A549 (cell line): ENCODE measurements around the gene PCDHGB5.

ENCODE experiments used
- EHMT2 ChIP-seq: fragments of 200-600 bp; sonication (generic); IDR thresholded peaks from 2 replicates; pipeline ENCODE4 v1.6.1; 2016; ENCODE audit warnings: antibody characterized with exemption, low read depth, mild to moderate bottlenecking, moderate library complexity
- EP300 ChIP-seq, 2 experiments: fragments of >200 bp; sonication (Bioruptor Twin); formaldehyde crosslinking; IDR thresholded peaks; 2 replicates in 1 of 2; 3 replicates in 1 of 2; pipeline ENCODE4 v1.6.1; 2016 to 2017
- ESRRA ChIP-seq: fragments of 150-350 bp; IDR thresholded peaks from 2 replicates; pipeline ENCODE4 v1.6.1; 2014; ENCODE audit warnings: mild to moderate bottlenecking, low read length, borderline replicate concordance
- HOXB13 ChIP-seq: fragments of 250-450 bp; sonication (Bioruptor Pico); IDR thresholded peaks from 2 replicates; pipeline ENCODE4 v1.5.0; 2020; ENCODE audit warnings: low read depth, mild to moderate bottlenecking, moderate library complexity
- JUNB ChIP-seq: fragments of >200 bp; sonication (Bioruptor Twin); formaldehyde crosslinking; IDR thresholded peaks from 2 replicates; pipeline ENCODE4 v1.6.1; 2016
- RAD21 ChIP-seq, 2 experiments: fragments of >200 bp in 1 of 2; sonication (Bioruptor Twin) in 1 of 2; formaldehyde crosslinking in 1 of 2; IDR thresholded peaks in 1 of 2; conservative IDR thresholded peaks in 1 of 2; 2 replicates in 1 of 2; 3 replicates in 1 of 2; pipeline ENCODE4 v1.6.1; 2012 to 2018; ENCODE audit warnings: inconsistent platforms in 1 of 2
- RARB ChIP-seq: fragments of 250-450 bp; sonication (Bioruptor Pico); IDR thresholded peaks from 2 replicates; pipeline ENCODE4 v1.8.0; 2021; ENCODE audit warnings: mild to moderate bottlenecking, moderate library complexity
- RFX5 ChIP-seq: fragments of 450-650 bp; IDR thresholded peaks from 2 replicates; pipeline ENCODE4 v1.7.1; 2014; ENCODE audit warnings: antibody characterized with exemption, mild to moderate bottlenecking, moderate library complexity
- RNF2 ChIP-seq: fragments of 200-600 bp; sonication (generic); IDR thresholded peaks from 2 replicates; pipeline ENCODE4 v1.6.1; 2016; ENCODE audit warnings: low read depth, mild to moderate bottlenecking, antibody characterized with exemption, moderate library complexity, borderline replicate concordance
- SREBF2 ChIP-seq: fragments of 450-650 bp; IDR thresholded peaks from 2 replicates; pipeline ENCODE4 v1.6.1; 2014; ENCODE audit warnings: mild to moderate bottlenecking, moderate library complexity
- ZNF302 ChIP-seq: fragments of 250-450 bp; sonication (Bioruptor Pico); IDR thresholded peaks from 2 replicates; pipeline ENCODE4 v1.9.0; 2021; ENCODE audit warnings: inconsistent platforms, mild to moderate bottlenecking, moderate library complexity
- TF ChIP-seq, protein P1 (sequence below): fragments of >200 bp; sonication (Bioruptor Twin); formaldehyde crosslinking; IDR thresholded peaks from 3 replicates; pipeline ENCODE4 v1.5.1; 2016

GRCh38 chr5:141389153-141390042, 8.3 kb upstream of the PCDHGB5 start:
- no peak for TF ChIP-seq JUNB
- TF ChIP-seq RARB (CRISPR knock-in tag): no peak
- TF ChIP-seq, protein P1, sequence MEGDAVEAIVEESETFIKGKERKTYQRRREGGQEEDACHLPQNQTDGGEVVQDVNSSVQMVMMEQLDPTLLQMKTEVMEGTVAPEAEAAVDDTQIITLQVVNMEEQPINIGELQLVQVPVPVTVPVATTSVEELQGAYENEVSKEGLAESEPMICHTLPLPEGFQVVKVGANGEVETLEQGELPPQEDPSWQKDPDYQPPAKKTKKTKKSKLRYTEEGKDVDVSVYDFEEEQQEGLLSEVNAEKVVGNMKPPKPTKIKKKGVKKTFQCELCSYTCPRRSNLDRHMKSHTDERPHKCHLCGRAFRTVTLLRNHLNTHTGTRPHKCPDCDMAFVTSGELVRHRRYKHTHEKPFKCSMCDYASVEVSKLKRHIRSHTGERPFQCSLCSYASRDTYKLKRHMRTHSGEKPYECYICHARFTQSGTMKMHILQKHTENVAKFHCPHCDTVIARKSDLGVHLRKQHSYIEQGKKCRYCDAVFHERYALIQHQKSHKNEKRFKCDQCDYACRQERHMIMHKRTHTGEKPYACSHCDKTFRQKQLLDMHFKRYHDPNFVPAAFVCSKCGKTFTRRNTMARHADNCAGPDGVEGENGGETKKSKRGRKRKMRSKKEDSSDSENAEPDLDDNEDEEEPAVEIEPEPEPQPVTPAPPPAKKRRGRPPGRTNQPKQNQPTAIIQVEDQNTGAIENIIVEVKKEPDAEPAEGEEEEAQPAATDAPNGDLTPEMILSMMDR: no peak
- no peak for TF ChIP-seq RAD21 (conservative IDR thresholded peaks at IDR 0.05 in 1 of 2, IDR thresholded peaks at IDR 0.05 in 1 of 2)
- TF ChIP-seq EP300 (IDR thresholded peaks at IDR 0.05): no peak
- TF ChIP-seq EHMT2: no peak
- TF ChIP-seq ZNF302 (CRISPR knock-in tag): no peak
- TF ChIP-seq HOXB13 (CRISPR knock-in tag): no peak
- TF ChIP-seq ESRRA: no peak
- no peak for TF ChIP-seq RFX5
- TF ChIP-seq SREBF2: no peak
- no peak for TF ChIP-seq RNF2
